Ovary (tissue), 9 donors: ENCODE measurements around the gene TTK. TPM values are rescaled to one million over a fixed set of nuclear protein-coding genes. Genes with fewer than 3 reads are reported as not detected.

Experiments used
- DNase-seq, 5 donors: peaks; one replicate each; pipeline ENCODE4 v3.0.0-alpha.2; 2019 to 2020
- H3K27ac ChIP-seq, 2 donors: fragments of 200-600 bp; one replicate each; pipeline versions ENCODE4 v1.5.1 to v1.8.0; 2019 to 2022
- H3K27me3 ChIP-seq: fragments of 200-600 bp; one replicate; pipeline ENCODE4 v1.8.0; 2022
- H3K36me3 ChIP-seq: fragments of 200-600 bp; sonication (generic); one replicate; pipeline ENCODE4 v1.5.1; 2019
- H3K4me1 ChIP-seq: one replicate; pipeline ENCODE4 v1.8.1; 2013; ENCODE audit warnings: mild to moderate bottlenecking, moderate library complexity; ENCODE audit not compliant: insufficient read depth
- H3K4me3 ChIP-seq: fragments of 200-600 bp; sonication (generic); one replicate; pipeline ENCODE4 v1.5.1; 2017
- H3K9me3 ChIP-seq, 2 donors: fragments of 200-600 bp in 1 of 2; sonication (generic) in 1 of 2; one replicate each; pipeline versions ENCODE4 v1.5.1 to v1.8.1; 2013 to 2019; ENCODE audit warnings: mild to moderate bottlenecking in 1 of 2, moderate library complexity in 1 of 2
- CTCF ChIP-seq, 3 donors: fragments of 450-650 bp in 2 of 3; fragments of 200-600 bp in 1 of 3; IDR thresholded peaks; one replicate each; pipeline versions ENCODE4 v1.5.1 to v1.8.0; 2016 to 2022; ENCODE audit warnings: antibody characterized with exemption in 3 of 3, mild to moderate bottlenecking in 1 of 3
- EP300 ChIP-seq: sonication (generic); formaldehyde crosslinking; IDR thresholded peaks from one replicate; pipeline ENCODE4 v1.6.1; 2017; ENCODE audit warnings: antibody characterized with exemption
- POLR2A ChIP-seq: fragments of 450-650 bp; IDR thresholded peaks from one replicate; pipeline ENCODE4 v1.6.1; 2017; ENCODE audit warnings: antibody characterized with exemption, mild to moderate bottlenecking, moderate library complexity
- WGBS, 3 donors: extraction: QIAGEN DNeasy Blood & Tissue Kit in 1 of 3; methylation state at CpG; one replicate each; pipeline versions ENCODE4 v1.1.5 to v1.1.7; 2013 to 2017; 5-methylcytosine and 5-hydroxymethylcytosine counted together
- intact Hi-C, 4 donors: fragments of 100-400 bp; cut with DNase I; formaldehyde crosslinking; loops; one replicate each; pipeline versions ENCODE4 v1.11.0 to v1.15.1; 2022 to 2023
- polyA plus RNA-seq, 2 donors: library from polyadenylated mRNA; stranded (reverse); fragments of 200-250 nt in 1 of 2; fragments of 350-450 nt in 1 of 2; fragmentation: Illumina TruSeq in 1 of 2; extraction: RNeasy Lipid Tissue Mini Kit (QIAGEN cat#74804) in 1 of 2; gene quantifications; one replicate each; pipeline ENCODE4 v1.2.3, GENCODE V29; 2013 to 2014
- total RNA-seq, 7 donors: library from RNA; depleted of rRNA in 2 of 7; stranded (reverse); fragments of >200 nt in 2 of 7; fragmentation: NEBNext Ultra II Directional in 3 of 7; extraction: Animal tissue kit (Norgen Biotek cat#: 25700) in 3 of 7; gene quantifications; one replicate each; pipeline versions ENCODE4 v1.1.0 to v1.2.4, GENCODE V29; 2016 to 2023
- donor health status: DM: no; HTN: no; CAD: no; lungs with moderate emphysema.
- donor health status: DM: no; HTN: no; CAD: no.
- donor health status: Bipolar disorder and iron deficiency.
- donor health status: DM: yes; HTN: yes; CAD: no.
- donor health status: DM: no; HTN: no; CAD: no.
- donor health status: DM: yes; HTN: yes; CAD: no.

Gene TTK
- total and polyA plus RNA-seq, 9 donors = 0.10 to 0.94 (median 0.80) TPM; not detected in 2

GRCh38 chr6:80009531-80009930 is 5.1 kb downstream of the TTK start:
- no peaks in the 10 kb centered on the region for H3K36me3 ChIP-seq
- H3K4me1 ChIP-seq = peaks cover 5% of the 10 kb centered on the region
- TF ChIP-seq EP300 (no peak), POLR2A (no peak)
- intact Hi-C loops = no loop called here
- no peak for DNase-seq
- no peaks in the 10 kb centered on the region for H3K9me3 ChIP-seq
- no peaks in the 10 kb centered on the region for H3K27me3 ChIP-seq
- no peak overlapping the region for H3K27ac ChIP-seq
- no peak overlapping the region for H3K4me3 ChIP-seq
- 59 to 61% (median 60%) methylated on average over 1 of the region's 1 CpG for WGBS, 3 donors

- Histone ChIP-seq H3K36me3 (no peaks in the 10 kb centered on the region), H3K4me1 (no peaks in the 10 kb centered on the region), H3K4me3 (no peak overlapping the region), H3K9me3 (no peaks in the 10 kb centered on the region), H3K27ac (no peak overlapping the region), H3K27me3 (no peaks in the 10 kb centered on the region)
- 50 to 90% (median 88%) methylated on average over 2 of the region's 2 CpGs for WGBS, 3 donors
- DNase-seq = no peak
- intact Hi-C loops = no loop called here
- TF ChIP-seq CTCF (IDR thresholded peaks at IDR 0.05) = no peak
- TF ChIP-seq POLR2A = no peak
- no peak for TF ChIP-seq EP300
These were observed 5.8 kb downstream of the TTK start for GRCh38 chr6:80010288-80010687.

DNA sequence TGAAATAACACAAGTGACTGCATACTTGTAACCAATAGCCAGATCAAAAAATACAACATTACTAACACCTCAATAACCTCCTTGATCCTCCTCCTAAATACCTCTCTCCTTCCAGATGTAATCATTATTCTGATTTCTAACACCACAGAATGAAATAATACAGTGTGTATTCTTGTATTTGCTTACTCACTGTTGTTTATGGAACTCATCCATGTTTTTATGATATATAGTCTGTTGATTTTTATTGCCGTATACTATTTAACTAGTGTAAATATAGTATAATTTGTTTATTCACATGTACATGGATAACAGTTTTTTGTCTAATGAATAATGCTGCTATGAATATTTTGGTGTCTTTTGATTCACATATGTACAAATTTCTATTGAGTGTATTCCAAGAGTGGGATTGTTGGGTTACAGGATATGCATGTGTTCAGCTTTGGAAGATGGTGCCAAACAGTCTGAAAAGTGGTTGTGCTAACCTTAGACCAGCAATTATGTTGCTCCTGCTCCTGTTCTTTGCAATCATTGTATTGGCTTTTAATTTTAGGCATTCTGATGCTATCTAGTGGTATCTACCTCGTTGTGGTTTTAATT is 11.5 kb downstream of the TTK start:
- no peaks in the 10 kb centered on the region for H3K27me3 ChIP-seq
- WGBS, 3 donors = 86 to 90% (median 87%) methylated on average over 2 of the region's 2 CpGs
- no peak overlapping the region for H3K27ac ChIP-seq
- no peaks in the 10 kb centered on the region for H3K36me3 ChIP-seq
- TF ChIP-seq CTCF (IDR thresholded peaks at IDR 0.05) (no peak), POLR2A (no peak), EP300 (no peak)
- H3K4me3 ChIP-seq = no peak overlapping the region
- intact Hi-C loops = no loop called here
- H3K9me3 ChIP-seq = no peaks in the 10 kb centered on the region
- H3K4me1 ChIP-seq = no peaks in the 10 kb centered on the region
- DNase-seq = no peak

GRCh38 chr6:80020381-80021120 is 16.1 kb downstream of the TTK start:
- H3K9me3 ChIP-seq = no peaks in the 10 kb centered on the region
- no peaks in the 10 kb centered on the region for H3K4me1 ChIP-seq
- TF ChIP-seq CTCF (IDR thresholded peaks at IDR 0.05) = no peak
- no peak for DNase-seq
- no peaks in the 10 kb centered on the region for H3K27me3 ChIP-seq
- WGBS, 3 donors = 87 to 90% (median 89%) methylated on average over 7 of the region's 7 CpGs
- no peak overlapping the region for H3K27ac ChIP-seq
- intact Hi-C loops = no loop called here
- no peaks in the 10 kb centered on the region for H3K36me3 ChIP-seq
- no peak overlapping the region for H3K4me3 ChIP-seq

DNA sequence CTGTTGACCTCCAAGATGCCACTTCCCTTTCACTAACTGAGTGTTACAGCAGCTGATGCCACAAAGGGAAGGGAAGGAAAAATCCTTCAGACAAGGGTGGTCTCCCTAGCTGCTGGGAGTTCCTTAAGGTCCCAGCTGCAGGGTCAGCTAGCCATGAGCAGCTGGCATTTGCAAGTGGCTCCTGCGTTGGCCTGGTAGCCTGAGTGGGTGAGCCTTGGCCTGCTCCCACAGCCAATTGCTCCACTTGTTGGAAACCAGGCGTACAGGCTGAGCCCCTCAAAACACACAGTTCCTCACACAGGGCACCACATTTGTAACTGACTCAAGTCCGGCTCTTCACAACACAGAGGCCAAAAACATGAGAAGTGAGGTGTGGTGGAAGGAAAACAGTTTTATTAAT is 16.7 kb downstream of the TTK start:
- Histone ChIP-seq H3K27ac (no peak overlapping the region), H3K9me3 (no peaks in the 10 kb centered on the region), H3K36me3 (no peaks in the 10 kb centered on the region), H3K4me3 (no peak overlapping the region), H3K27me3 (no peaks in the 10 kb centered on the region), H3K4me1 (no peaks in the 10 kb centered on the region)
- intact Hi-C loops = no loop called here
- TF ChIP-seq POLR2A (no peak), CTCF (IDR thresholded peaks at IDR 0.05) (no peak), EP300 (no peak)
- no peak for DNase-seq
- 96 to 97% (median 96%) methylated on average over 3 of the region's 3 CpGs for WGBS, 3 donors
